ENCODE results near the gene RNF144B.
"Not testable (repeated sequence)": the region's sequence is repeated elsewhere in the genome, so short reads cannot be mapped to it uniquely, and the experiment has no call there.

- TF ChIP-seq POLR2A (IDR thresholded peaks at IDR 0.05), result not testable (repeated sequence)
- TF ChIP-seq, protein P1, sequence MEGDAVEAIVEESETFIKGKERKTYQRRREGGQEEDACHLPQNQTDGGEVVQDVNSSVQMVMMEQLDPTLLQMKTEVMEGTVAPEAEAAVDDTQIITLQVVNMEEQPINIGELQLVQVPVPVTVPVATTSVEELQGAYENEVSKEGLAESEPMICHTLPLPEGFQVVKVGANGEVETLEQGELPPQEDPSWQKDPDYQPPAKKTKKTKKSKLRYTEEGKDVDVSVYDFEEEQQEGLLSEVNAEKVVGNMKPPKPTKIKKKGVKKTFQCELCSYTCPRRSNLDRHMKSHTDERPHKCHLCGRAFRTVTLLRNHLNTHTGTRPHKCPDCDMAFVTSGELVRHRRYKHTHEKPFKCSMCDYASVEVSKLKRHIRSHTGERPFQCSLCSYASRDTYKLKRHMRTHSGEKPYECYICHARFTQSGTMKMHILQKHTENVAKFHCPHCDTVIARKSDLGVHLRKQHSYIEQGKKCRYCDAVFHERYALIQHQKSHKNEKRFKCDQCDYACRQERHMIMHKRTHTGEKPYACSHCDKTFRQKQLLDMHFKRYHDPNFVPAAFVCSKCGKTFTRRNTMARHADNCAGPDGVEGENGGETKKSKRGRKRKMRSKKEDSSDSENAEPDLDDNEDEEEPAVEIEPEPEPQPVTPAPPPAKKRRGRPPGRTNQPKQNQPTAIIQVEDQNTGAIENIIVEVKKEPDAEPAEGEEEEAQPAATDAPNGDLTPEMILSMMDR (IDR thresholded peaks at IDR 0.05), result not testable (repeated sequence)
Observed at GRCh38 chr6:18357546-18357945, 29.6 kb upstream of the RNF144B start.
